ENCODE results near the gene EEIG1. TPM values are rescaled to one million over a fixed set of nuclear protein-coding genes. Genes with fewer than 3 reads are reported as not detected.

EEIG1 gene
- total RNA-seq, 4 donors from 2014 or later = 33.0 to 81.3 (median 48.9) TPM

DNA sequence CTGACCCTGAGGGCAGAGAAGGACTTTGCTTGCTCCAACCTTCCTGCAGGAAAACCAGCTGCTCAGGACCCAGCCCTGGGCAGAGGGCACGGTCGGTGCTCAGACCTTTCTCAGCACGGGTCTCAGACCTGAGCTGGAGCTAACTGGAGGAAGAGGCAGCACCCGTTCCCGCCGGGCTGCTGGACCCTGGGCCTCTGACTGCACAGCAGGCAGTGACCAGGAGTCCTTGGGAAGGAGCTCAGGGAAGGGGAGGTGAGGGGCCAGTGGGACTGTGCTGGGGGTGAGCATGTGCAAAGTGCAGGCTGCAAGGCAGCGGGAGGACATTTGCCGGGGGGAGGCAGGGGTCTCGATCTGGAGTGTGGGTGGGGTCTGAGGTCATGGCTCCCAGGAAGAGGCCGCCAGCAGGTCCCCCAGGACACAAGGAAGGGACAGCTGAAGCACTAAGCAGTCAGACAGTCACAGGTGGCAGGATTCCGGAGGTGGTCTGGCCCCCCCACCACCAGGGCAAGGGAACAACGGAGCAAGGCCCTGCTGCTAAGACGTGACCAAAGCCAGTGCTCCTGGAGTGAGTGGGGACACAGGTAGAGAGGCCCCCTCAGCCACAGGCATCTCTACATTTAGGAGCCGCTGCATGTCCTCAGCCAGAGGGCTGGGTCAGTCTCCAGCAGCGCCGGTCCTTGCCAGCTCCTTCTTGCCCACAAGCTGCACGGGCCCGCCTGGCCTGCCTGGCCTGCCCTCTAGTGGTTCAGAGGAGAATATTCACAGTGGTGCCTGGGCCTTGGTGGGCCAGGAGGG is 38.4 kb downstream of the EEIG1 start:
- intact Hi-C loops (cut with DNase I; ENCODE audit: low total_unique reads) = loop anchor here (5.0 kb wide), 1 partner anchor 95 kb away; no protein-coding TSS in a partner anchor
- no peak overlapping the region for H3K4me3 ChIP-seq (ENCODE audit: low read depth, poor library complexity, severe bottlenecking)
- no peak for DNase-seq (ENCODE audit: low spot score in 2 of 2)
- WGBS, 2 donors = 60 to 74% methylated on average over 14 to 18 of the region's 18 CpGs
- TF ChIP-seq, protein P1, sequence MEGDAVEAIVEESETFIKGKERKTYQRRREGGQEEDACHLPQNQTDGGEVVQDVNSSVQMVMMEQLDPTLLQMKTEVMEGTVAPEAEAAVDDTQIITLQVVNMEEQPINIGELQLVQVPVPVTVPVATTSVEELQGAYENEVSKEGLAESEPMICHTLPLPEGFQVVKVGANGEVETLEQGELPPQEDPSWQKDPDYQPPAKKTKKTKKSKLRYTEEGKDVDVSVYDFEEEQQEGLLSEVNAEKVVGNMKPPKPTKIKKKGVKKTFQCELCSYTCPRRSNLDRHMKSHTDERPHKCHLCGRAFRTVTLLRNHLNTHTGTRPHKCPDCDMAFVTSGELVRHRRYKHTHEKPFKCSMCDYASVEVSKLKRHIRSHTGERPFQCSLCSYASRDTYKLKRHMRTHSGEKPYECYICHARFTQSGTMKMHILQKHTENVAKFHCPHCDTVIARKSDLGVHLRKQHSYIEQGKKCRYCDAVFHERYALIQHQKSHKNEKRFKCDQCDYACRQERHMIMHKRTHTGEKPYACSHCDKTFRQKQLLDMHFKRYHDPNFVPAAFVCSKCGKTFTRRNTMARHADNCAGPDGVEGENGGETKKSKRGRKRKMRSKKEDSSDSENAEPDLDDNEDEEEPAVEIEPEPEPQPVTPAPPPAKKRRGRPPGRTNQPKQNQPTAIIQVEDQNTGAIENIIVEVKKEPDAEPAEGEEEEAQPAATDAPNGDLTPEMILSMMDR (IDR thresholded peaks at IDR 0.05) = peak in 1 of 3 donors; percentile 57
- no peak for TF ChIP-seq POLR2A (IDR thresholded peaks at IDR 0.05)

DNA sequence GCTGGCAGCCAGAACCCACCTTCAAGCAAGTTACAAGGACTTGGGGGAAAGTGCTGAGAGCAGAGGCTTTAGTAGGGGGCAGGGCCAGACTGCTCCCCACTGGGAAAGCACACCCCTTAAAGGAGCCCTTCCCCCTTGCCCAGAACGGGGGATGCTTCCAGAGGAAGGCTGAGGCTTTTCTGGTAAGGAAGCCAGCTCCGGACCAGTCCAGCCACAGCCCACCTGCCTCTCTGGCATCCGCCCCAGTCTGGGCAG is 38.9 kb downstream of the EEIG1 start:
- intact Hi-C loops (cut with DNase I; ENCODE audit: low total_unique reads) = loop anchor here (5.0 kb wide), 1 partner anchor 95 kb away; no protein-coding TSS in a partner anchor
- H3K4me3 ChIP-seq (ENCODE audit: low read depth, poor library complexity, severe bottlenecking) = no peak overlapping the region
- DNase-seq (ENCODE audit: low spot score in 2 of 2) = no peak
- WGBS, 2 donors = 50 to 88% methylated on average over 1 to 3 of the region's 3 CpGs
- TF ChIP-seq, protein P1 (IDR thresholded peaks at IDR 0.05) = no peak
- TF ChIP-seq POLR2A (IDR thresholded peaks at IDR 0.05) = no peak

DNA sequence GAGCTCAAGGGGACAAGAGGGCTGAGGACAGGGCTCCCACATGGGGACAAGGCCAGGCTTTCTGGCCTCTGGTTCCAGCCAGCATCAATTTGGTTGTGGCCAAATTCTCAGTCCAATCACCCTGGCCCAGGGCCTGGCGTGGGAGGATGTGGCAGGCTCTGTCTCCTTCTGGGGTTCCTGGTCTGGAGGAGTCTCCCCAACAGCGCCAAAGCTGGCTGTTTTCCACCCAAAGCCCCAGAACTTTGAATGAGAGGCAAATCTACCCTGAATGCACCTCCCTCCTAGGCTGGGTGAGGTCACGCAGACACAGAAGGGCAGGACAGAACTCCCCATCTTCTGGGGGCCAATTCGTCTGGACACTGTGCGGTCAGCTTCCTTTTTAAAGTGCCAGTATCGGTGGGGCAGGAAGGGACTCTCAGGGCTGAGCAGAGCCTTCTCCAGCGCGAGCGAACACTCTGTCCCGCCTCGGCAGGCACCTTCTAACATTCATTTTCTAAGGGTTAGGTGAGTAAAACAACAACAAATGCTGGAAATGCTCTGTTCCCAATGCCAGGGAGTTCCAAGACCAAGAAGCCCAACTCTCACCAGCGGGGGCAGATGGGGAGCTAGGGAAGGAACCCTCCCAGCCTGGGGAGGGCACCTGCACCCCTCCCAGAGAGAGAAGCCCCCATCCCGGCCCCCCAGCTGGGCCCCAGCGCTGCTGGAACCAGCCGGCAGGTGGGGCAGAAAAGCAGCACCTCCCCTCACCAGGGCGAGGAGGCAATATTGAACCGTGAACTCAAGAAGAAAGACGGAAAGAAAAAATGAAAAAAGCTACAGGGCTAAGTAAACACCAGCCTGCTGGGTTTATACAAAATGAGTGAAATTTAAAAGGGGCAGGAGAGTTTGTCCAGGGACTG is 39.5 kb downstream of the EEIG1 start:
- TF ChIP-seq POLR2A (IDR thresholded peaks at IDR 0.05) = no peak
- TF ChIP-seq, protein P1 (IDR thresholded peaks at IDR 0.05) = no peak
- intact Hi-C loops (cut with DNase I; ENCODE audit: low total_unique reads) = loop anchor here (5.0 kb wide), 1 partner anchor 96 kb away; no protein-coding TSS in a partner anchor
- WGBS, 2 donors = 83 to 86% methylated on average over 17 to 18 of the region's 18 CpGs
- no peak for DNase-seq (ENCODE audit: low spot score in 2 of 2)
- no peak overlapping the region for H3K4me3 ChIP-seq (ENCODE audit: low read depth, poor library complexity, severe bottlenecking)

DNA sequence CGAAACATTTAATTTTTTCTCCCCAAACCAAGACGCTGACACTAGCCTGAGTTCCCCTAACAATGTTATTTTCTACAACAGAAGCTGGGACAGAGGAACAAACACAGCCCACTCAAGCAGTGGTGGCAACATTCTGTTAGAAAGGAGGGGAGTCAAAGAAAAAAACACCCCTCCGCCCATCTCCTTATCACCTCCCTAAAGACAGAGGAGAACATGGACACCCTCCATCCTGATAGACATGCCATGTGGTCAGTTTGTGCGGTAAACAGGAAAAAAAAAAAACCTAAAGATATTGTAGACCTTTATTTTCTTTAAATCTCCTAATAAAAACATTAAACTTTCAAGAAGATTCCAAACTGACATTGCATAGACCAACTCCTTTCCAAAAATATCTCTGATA is 40.2 kb downstream of the EEIG1 start:
- H3K4me3 ChIP-seq (ENCODE audit: low read depth, poor library complexity, severe bottlenecking) = no peak overlapping the region
- whole genome bisulfite sequencing, 2 donors = 94 to 95% methylated on average over 4 of the region's 4 CpGs
- no peak for DNase-seq (ENCODE audit: low spot score in 2 of 2)
- no peak for TF ChIP-seq POLR2A (IDR thresholded peaks at IDR 0.05)
- TF ChIP-seq, protein P1 (IDR thresholded peaks at IDR 0.05) = no peak
- intact Hi-C loops (cut with DNase I; ENCODE audit: low total_unique reads) = loop anchor here (5.0 kb wide), 1 partner anchor 97 kb away; no protein-coding TSS in a partner anchor

DNA sequence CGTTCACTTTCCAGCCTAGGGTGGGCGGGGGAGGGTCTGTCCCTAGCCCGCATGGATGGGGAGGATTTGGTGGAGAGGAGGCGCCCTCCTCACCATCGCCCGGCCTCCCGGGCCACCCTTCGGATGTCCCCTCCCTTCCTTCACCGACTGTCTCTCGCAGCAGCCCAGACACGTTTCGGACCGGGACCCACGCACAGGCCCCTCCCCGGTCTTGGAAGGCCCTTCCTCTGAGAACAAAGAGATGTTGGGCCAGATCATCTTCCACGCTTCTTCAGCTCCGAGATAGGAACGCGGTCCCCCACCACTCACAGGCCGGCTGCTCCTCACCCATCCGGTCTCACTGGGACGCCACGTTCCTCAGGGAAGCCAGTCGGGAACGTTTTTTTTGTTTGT is 42.5 kb downstream of the EEIG1 start:
- WGBS, 2 donors = 20 to 21% methylated on average over 23 to 25 of the region's 25 CpGs
- TF ChIP-seq, protein P1 (IDR thresholded peaks at IDR 0.05) = no peak
- no peak for TF ChIP-seq POLR2A (IDR thresholded peaks at IDR 0.05)
- H3K4me3 ChIP-seq (ENCODE audit: low read depth, poor library complexity, severe bottlenecking) = no peak overlapping the region
- DNase-seq (ENCODE audit: low spot score in 2 of 2) = no peak
- intact Hi-C loops (cut with DNase I; ENCODE audit: low total_unique reads) = no loop called here

All from lower leg skin (tissue), 4 donors.